Measurements from ENCODE around the gene SCYGR5. TPM values are rescaled to one million over a fixed set of nuclear protein-coding genes. Genes with fewer than 3 reads are reported as not detected.

The SCYGR5 gene
- total RNA-seq, 3 donors from 2014 or later: not detected

DNA sequence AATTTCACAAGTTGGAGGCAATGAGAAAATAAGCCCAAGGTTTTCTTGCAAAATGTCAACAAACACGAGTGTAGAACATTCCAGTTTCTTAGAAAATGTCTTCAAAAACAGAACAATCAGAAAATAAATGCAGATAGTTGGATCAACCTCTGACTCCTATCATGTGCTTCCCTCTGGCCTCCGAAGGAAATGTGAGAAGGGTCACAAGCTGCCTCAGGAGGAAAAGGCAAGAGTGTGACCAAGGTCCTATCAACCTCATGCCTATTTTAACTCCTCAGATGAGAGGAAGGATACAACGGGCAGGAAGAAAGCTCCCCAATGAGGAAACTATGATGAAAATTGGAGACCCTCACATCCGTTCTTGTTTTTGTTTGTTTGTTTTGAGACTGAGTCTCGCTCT lies 7.9 kb downstream of the SCYGR5 start:
- H3K4me1 ChIP-seq (ENCODE audit: low read depth): peaks cover 2% of the 10 kb centered on the region

DNA sequence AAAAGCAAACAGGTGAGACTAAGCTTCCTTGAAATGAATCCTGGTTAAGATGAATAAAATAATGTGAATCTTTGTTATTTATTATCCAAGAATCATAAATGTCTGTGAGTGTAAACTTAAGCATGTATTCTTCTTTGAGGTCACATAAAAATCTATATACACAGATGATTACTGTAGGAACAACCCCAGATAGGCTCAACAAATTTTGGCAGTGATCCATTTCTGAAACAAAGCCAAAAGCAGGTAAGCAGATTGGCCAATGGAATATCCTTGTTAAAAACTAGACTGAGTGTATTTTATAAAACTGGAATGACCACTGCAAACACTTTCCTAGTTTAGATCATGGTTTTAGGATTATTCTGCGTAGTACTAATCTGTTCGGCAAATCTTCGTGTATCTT lies 11.3 kb downstream of the SCYGR5 start:
- intact Hi-C loops (cut with DNase I, micrococcal nuclease): no loop called here
- Histone ChIP-seq H3K4me3 (no peak overlapping the region), H3K4me1 (ENCODE audit: low read depth) (peaks cover 2% of the 10 kb centered on the region), H3K9me3 (no peaks in the 10 kb centered on the region), H3K36me3 (ENCODE audit: low read depth) (no peaks in the 10 kb centered on the region)
- TF ChIP-seq, protein P1, sequence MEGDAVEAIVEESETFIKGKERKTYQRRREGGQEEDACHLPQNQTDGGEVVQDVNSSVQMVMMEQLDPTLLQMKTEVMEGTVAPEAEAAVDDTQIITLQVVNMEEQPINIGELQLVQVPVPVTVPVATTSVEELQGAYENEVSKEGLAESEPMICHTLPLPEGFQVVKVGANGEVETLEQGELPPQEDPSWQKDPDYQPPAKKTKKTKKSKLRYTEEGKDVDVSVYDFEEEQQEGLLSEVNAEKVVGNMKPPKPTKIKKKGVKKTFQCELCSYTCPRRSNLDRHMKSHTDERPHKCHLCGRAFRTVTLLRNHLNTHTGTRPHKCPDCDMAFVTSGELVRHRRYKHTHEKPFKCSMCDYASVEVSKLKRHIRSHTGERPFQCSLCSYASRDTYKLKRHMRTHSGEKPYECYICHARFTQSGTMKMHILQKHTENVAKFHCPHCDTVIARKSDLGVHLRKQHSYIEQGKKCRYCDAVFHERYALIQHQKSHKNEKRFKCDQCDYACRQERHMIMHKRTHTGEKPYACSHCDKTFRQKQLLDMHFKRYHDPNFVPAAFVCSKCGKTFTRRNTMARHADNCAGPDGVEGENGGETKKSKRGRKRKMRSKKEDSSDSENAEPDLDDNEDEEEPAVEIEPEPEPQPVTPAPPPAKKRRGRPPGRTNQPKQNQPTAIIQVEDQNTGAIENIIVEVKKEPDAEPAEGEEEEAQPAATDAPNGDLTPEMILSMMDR (IDR thresholded peaks at IDR 0.05): no peak
- peak in 1 of 3 donors; percentile 26 for DNase-seq
- ATAC-seq: peak; percentile 67

More for the DNA sequence above, 7.9 kb downstream of the SCYGR5 start:
- Histone ChIP-seq H3K36me3 (ENCODE audit: low read depth) (no peaks in the 10 kb centered on the region), H3K4me3 (no peak overlapping the region), H3K9me3 (no peaks in the 10 kb centered on the region)
- intact Hi-C loops (cut with DNase I, micrococcal nuclease): no loop called here
- no peak for DNase-seq
- TF ChIP-seq, protein P1 (IDR thresholded peaks at IDR 0.05): no peak
- no peak for ATAC-seq

GRCh38 chr2:227684258-227684657 lies 17.7 kb downstream of the SCYGR5 start:
- intact Hi-C loops (cut with DNase I, micrococcal nuclease): no loop called here
- DNase-seq (no peak), ATAC-seq (no peak)
- Histone ChIP-seq H3K4me1 (ENCODE audit: low read depth) (no peaks in the 10 kb centered on the region), H3K4me3 (no peak overlapping the region), H3K9me3 (no peaks in the 10 kb centered on the region), H3K36me3 (ENCODE audit: low read depth) (no peaks in the 10 kb centered on the region)
- TF ChIP-seq, protein P1 (IDR thresholded peaks at IDR 0.05): no peak

GRCh38 chr2:227687189-227687588 lies 20.6 kb downstream of the SCYGR5 start:
- Histone ChIP-seq H3K36me3 (ENCODE audit: low read depth) (no peaks in the 10 kb centered on the region), H3K4me1 (ENCODE audit: low read depth) (no peaks in the 10 kb centered on the region), H3K4me3 (no peak overlapping the region), H3K9me3 (no peaks in the 10 kb centered on the region)
- ATAC-seq (no peak), DNase-seq (no peak)
- intact Hi-C loops (cut with DNase I, micrococcal nuclease): no loop called here
- TF ChIP-seq, protein P1 (IDR thresholded peaks at IDR 0.05): no peak

- no peak for ATAC-seq
- H3K4me1 ChIP-seq (ENCODE audit: low read depth): peaks cover 3% of the 10 kb centered on the region
- intact Hi-C loops (cut with DNase I, micrococcal nuclease): no loop called here
- DNase-seq: no peak
- no peaks in the 10 kb centered on the region for H3K36me3 ChIP-seq (ENCODE audit: low read depth)
- no peak overlapping the region for H3K4me3 ChIP-seq
- H3K9me3 ChIP-seq: no peaks in the 10 kb centered on the region
- TF ChIP-seq, protein P1 (IDR thresholded peaks at IDR 0.05): no peak
Observed at GRCh38 chr2:227696990-227697679, 30.5 kb downstream of the SCYGR5 start.

Measured in mucosa of descending colon (tissue), 3 donors.